C4-2B (cell line): ENCODE data around the gene C10orf105.

ENCODE experiments used
- H3K27ac ChIP-seq: fragments of 450-650 bp; 2 replicates; pipeline ENCODE4 v1.5.1; 2017
- CTCF ChIP-seq: fragments of 450-650 bp; conservative IDR thresholded peaks from 2 replicates; pipeline ENCODE4 v1.5.1; 2017; ENCODE audit warnings: mild to moderate bottlenecking
- ZFX ChIP-seq: fragments of 450-650 bp; IDR thresholded peaks from 2 replicates; pipeline ENCODE4 v1.6.1; 2017

C10orf105 gene

GRCh38 chr10:71725249-71725648 lies 5.7 kb upstream of the C10orf105 start:
- TF ChIP-seq CTCF (no peak), ZFX (no peak)
- H3K27ac ChIP-seq = no peak overlapping the region

- no peak for TF ChIP-seq ZFX
- TF ChIP-seq CTCF = no peak
Observed at GRCh38 chr10:71724539-71724938, 5.0 kb upstream of the C10orf105 start.

DNA sequence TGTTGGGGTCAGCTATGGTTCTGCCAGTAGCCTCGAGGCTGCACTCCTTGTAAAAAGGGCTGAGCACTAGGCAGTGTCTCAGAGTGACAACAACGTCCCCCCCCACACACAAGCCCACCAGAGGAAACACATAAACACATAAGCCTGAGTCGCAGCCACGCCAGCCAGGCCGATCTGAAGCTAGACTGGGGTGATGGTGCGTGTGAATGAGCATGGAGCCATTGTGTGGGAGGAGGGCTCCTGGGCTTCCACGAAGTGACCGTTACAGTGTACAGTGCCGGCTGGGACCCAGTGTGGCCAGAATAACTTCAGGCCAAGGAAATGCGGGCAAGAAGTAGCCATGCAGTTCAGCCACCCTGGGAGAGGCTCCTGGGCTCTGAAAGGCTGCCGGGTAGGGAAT lies 3.7 kb upstream of the C10orf105 start:
- no peak overlapping the region for H3K27ac ChIP-seq
- TF ChIP-seq CTCF (no peak), ZFX (no peak)

More at GRCh38 chr10:71724539-71724938, 5.0 kb upstream of the C10orf105 start:
- H3K27ac ChIP-seq = no peak overlapping the region

- no peak for TF ChIP-seq ZFX
- TF ChIP-seq CTCF = no peak
Observed at GRCh38 chr10:71722849-71723248, 3.3 kb upstream of the C10orf105 start.

DNA sequence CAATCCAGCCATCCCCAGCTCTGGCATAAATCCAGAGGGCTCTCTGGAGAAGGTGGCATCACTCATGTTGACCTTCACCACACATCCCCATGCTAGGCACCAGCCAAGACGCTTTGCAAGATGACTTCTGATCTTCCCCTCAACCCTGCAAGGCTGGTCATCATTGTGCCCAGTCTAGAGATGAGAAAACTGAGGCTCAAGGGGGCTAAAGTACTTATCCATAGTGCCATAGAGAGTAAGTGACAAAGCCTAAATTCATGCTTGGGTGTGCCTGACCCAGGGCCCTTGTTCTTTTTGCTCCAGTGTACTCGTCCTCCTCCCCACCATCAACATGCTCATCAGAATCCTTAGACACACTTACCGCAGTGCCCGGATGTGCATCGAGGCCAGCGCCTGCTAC lies 1.7 kb upstream of the C10orf105 start:
- no peak overlapping the region for H3K27ac ChIP-seq
- TF ChIP-seq CTCF = no peak
- TF ChIP-seq ZFX = no peak

More at GRCh38 chr10:71722849-71723248, 3.3 kb upstream of the C10orf105 start:
- H3K27ac ChIP-seq = no peak overlapping the region

- TF ChIP-seq CTCF (no peak), ZFX (no peak)
- no peak overlapping the region for H3K27ac ChIP-seq
Observed at GRCh38 chr10:71720288-71720687, 710 bp upstream of the C10orf105 start.

- H3K27ac ChIP-seq = no peak overlapping the region
- TF ChIP-seq CTCF (no peak), ZFX (no peak)
Observed at GRCh38 chr10:71719042-71719441, 536 bp downstream of the C10orf105 start.
